ENCODE results near the gene AGPS.
"Not testable (repeated sequence)": the region's sequence is repeated elsewhere in the genome, so short reads cannot be mapped to it uniquely, and the experiment has no call there.

AGPS gene

DNA sequence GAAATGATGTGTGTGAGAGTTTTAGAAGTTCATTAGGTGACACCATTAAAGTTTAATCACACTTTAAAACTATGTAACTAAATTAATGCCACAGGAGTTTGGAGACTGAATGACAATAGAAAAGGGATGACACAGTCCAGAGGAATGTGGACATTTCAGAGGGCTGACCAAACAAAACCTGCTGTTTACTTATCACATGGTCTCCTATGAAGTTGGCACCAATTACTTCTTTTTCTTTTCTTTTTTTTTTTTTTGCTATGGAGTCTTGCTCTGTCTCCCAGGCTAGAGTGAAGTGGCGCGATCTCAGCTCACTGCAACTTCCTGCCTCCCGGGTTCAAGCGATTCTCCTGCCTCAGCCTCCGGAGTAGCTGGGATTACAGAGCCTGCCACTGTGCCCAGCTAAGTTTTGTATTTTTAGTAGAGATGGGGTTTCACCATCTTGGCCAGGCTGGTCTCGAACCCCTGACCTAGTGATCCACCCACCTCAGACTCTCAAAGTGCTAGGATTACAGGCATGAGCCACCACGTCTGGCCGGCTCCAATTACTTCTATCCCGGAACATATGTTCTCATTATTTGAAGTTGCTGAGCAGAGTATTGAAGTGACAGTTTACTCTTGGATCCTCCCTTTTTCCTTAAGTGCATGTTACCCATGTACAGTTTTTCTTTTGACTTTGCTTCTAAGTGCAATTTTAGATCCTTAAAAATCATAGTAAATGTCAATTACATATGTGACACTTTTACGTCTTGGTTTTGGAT lies 4.3 kb downstream of the AGPS start:
- H3K36me3 Mint-ChIP-seq = peaks cover 6% of the 10 kb centered on the region
- no peaks in the 10 kb centered on the region for H3K27me3 Mint-ChIP-seq
- no peak for DNase-seq (ENCODE audit: low spot score in 2 of 2)
- no peak for ATAC-seq (ENCODE audit: low read depth)
- peak overlapping the region; percentile 1 for H3K27ac Mint-ChIP-seq
- no peaks in the 10 kb centered on the region for H3K9me3 Mint-ChIP-seq
- peaks cover 39% of the 10 kb centered on the region for H3K4me1 Mint-ChIP-seq
- no peak overlapping the region for H3K4me3 Mint-ChIP-seq

DNA sequence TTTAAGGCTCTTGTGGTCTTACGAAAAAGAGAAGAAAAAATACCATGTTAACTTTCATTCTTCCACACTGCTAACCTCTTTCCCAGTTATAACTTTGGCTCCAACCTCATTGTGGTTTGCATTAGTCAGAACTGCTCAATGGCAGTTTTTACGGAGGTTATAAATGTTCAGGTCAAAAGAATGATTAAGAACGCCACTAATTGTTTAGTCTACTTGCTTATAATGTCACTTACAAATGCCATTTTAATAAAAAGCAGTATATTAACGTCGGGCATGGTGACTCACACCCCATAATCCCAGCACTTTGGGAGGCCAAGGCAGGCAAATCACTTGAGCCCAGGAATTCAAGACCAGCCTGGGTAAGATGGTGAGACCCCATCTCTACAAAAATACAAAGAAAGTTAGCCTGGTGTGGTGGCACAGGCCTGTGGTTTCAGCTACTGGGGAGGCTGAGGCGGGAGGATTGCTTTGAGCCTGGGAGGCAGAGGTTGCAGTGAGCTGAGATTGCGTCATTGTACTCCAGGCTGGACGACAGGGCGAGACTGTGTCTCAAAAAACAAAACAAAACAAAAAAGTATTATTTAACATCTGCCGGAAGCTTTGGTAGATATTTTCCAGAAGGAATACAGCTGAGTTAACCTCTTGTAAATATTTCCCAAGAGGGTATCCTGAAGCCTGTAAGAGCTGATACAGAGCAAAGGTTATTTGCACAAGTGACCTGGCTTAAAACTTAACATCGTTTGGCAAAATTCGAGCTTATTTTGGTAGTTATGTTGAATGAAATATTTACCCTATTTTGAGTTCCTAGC lies 5.1 kb downstream of the AGPS start:
- Mint-ChIP-seq H3K9me3 (no peaks in the 10 kb centered on the region), H3K27me3 (no peaks in the 10 kb centered on the region), H3K4me3 (no peak overlapping the region), H3K4me1 (peaks cover 35% of the 10 kb centered on the region), H3K27ac (no peak overlapping the region), H3K36me3 (peaks cover 6% of the 10 kb centered on the region)
- DNase-seq (ENCODE audit: low spot score in 2 of 2) = no peak
- no peak for ATAC-seq (ENCODE audit: low read depth)

DNA sequence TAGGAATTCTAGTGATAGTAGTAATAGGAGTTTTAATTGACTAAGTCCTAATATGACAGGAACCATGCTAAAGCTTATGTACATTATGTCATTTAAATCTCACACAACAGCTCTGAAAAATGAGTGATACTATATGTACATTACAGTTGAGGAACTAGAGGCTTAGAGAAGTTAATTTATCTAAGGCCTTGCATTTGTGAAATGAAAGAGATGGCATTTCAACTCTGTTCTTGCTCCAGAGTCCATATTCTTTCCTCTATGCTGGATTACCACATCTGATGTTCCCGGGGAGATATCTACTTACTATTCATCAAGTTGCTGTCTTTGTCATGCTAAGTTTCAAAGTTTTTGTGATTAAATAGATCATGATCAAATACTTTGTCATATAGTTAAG lies 5.7 kb downstream of the AGPS start:
- Mint-ChIP-seq H3K4me1 (peaks cover 33% of the 10 kb centered on the region), H3K9me3 (no peaks in the 10 kb centered on the region), H3K27ac (peak overlapping the region; percentile 2), H3K27me3 (no peaks in the 10 kb centered on the region), H3K36me3 (peaks cover 6% of the 10 kb centered on the region), H3K4me3 (no peak overlapping the region)
- DNase-seq (ENCODE audit: low spot score in 2 of 2) (no peak), ATAC-seq (ENCODE audit: low read depth) (no peak)

DNA sequence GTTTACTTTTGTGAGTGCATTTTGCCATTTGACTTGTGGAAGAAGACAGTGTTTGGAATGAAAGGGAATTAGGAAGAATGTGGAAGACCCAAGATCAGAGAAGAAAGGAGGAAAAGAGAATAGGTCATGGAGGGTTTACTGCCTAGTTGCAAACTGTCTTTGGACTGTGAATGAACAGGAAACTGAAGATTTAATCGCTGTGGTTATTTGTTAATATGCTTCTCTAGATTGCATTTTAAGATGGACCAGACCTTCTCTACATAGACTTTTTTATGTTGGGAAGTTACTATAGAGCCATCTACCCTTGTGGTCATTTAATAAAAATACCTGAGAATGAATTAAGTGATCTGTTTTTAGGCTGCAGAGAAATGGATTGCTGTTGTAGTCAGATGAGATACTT lies 6.2 kb downstream of the AGPS start:
- H3K27ac Mint-ChIP-seq = peak overlapping the region; percentile 2
- no peak overlapping the region for H3K4me3 Mint-ChIP-seq
- ATAC-seq (ENCODE audit: low read depth) (no peak), DNase-seq (ENCODE audit: low spot score in 2 of 2) (no peak)
- H3K4me1 Mint-ChIP-seq = peaks cover 28% of the 10 kb centered on the region
- peaks cover 6% of the 10 kb centered on the region for H3K36me3 Mint-ChIP-seq
- no peaks in the 10 kb centered on the region for H3K27me3 Mint-ChIP-seq
- H3K9me3 Mint-ChIP-seq = no peaks in the 10 kb centered on the region

- Mint-ChIP-seq H3K27me3 (no peaks in the 10 kb centered on the region), H3K4me1 (peaks cover 25% of the 10 kb centered on the region), H3K27ac (no peak overlapping the region), H3K36me3 (peaks cover 6% of the 10 kb centered on the region), H3K4me3 (no peak overlapping the region), H3K9me3 (no peaks in the 10 kb centered on the region)
- ATAC-seq (ENCODE audit: low read depth) = no peak
- DNase-seq (ENCODE audit: low spot score in 2 of 2) = no peak
Observed at GRCh38 chr2:177399376-177399775, 6.8 kb downstream of the AGPS start.

- Mint-ChIP-seq H3K4me1 (peaks cover 20% of the 10 kb centered on the region), H3K4me3 (no peak overlapping the region), H3K27ac (no peak overlapping the region), H3K9me3 (no peaks in the 10 kb centered on the region), H3K27me3 (no peaks in the 10 kb centered on the region), H3K36me3 (peaks cover 6% of the 10 kb centered on the region)
- ATAC-seq (ENCODE audit: low read depth) = no peak
- no peak for DNase-seq (ENCODE audit: low spot score in 2 of 2)
Observed at GRCh38 chr2:177400337-177400923, 7.9 kb downstream of the AGPS start.

DNA sequence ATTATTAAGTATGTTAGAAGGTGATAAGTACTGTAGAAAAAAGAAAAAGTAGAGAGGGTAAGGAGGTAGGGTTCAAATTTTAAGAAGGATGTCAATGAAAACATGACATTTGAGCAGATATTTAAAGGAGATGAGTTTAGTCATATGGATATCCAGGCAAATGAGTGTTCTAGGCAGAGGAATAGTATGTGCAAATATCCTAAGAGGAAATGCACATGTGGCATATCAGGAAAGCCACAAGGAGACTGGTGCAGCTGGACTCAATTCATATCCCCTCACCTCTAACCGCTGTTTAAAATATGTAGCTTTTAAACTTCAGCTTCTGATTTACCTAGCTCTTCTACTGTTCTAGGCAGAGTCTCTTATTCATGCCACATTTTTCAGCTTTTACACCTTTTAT lies 9.5 kb downstream of the AGPS start:
- Mint-ChIP-seq H3K4me1 (peaks cover 26% of the 10 kb centered on the region), H3K9me3 (no peaks in the 10 kb centered on the region), H3K36me3 (peaks cover 5% of the 10 kb centered on the region), H3K4me3 (no peak overlapping the region), H3K27me3 (no peaks in the 10 kb centered on the region), H3K27ac (no peak overlapping the region)
- no peak for DNase-seq (ENCODE audit: low spot score in 2 of 2)
- ATAC-seq (ENCODE audit: low read depth) = no peak

DNA sequence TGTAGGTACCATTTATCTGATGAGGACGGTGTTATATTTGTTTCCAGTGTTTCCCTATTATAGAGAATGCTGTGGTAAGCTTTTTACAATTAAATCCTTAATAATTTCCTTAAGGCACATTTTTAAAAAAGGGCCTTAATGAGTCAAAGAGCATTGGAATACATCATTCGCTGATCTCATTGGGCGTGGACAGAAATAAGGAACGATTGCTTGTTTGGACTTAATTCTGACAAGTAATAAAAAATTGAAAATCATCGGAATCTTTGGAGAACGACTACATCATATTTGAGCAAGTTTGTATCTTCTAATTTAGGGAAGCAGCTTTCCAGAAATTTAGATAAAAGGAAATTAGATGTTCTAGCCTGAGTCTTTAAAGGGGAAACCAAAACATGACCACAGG lies 11.3 kb downstream of the AGPS start:
- Mint-ChIP-seq H3K27me3 (no peaks in the 10 kb centered on the region), H3K4me1 (peaks cover 23% of the 10 kb centered on the region), H3K27ac (no peak overlapping the region), H3K36me3 (peaks cover 6% of the 10 kb centered on the region), H3K4me3 (no peak overlapping the region), H3K9me3 (peaks cover 2% of the 10 kb centered on the region)
- no peak for ATAC-seq (ENCODE audit: low read depth)
- DNase-seq (ENCODE audit: low spot score in 2 of 2) = no peak

GRCh38 chr2:177404243-177404642 lies 11.7 kb downstream of the AGPS start:
- Mint-ChIP-seq H3K36me3 (peaks cover 6% of the 10 kb centered on the region), H3K4me3 (no peak overlapping the region), H3K4me1 (peaks cover 23% of the 10 kb centered on the region), H3K9me3 (peaks cover 2% of the 10 kb centered on the region), H3K27me3 (no peaks in the 10 kb centered on the region), H3K27ac (no peak overlapping the region)
- ATAC-seq (ENCODE audit: low read depth) (no peak), DNase-seq (ENCODE audit: low spot score in 2 of 2) (no peak)

- Mint-ChIP-seq H3K36me3 (peaks cover 10% of the 10 kb centered on the region), H3K9me3 (peaks cover 5% of the 10 kb centered on the region), H3K4me3 (no peak overlapping the region), H3K27ac (no peak overlapping the region), H3K27me3 (no peaks in the 10 kb centered on the region), H3K4me1 (peaks cover 20% of the 10 kb centered on the region)
- ATAC-seq (ENCODE audit: low read depth) = no peak
- no peak for DNase-seq (ENCODE audit: low spot score in 2 of 2)
Observed at GRCh38 chr2:177405029-177405692, 12.6 kb downstream of the AGPS start.

- no peak overlapping the region for H3K4me3 Mint-ChIP-seq
- no peak for DNase-seq (ENCODE audit: low spot score in 2 of 2)
- H3K36me3 Mint-ChIP-seq = peaks cover 10% of the 10 kb centered on the region
- no peak for ATAC-seq (ENCODE audit: low read depth)
- H3K27ac Mint-ChIP-seq = no peak overlapping the region
- no peaks in the 10 kb centered on the region for H3K27me3 Mint-ChIP-seq
- H3K9me3 Mint-ChIP-seq = peaks cover 5% of the 10 kb centered on the region
- H3K4me1 Mint-ChIP-seq = peaks cover 18% of the 10 kb centered on the region
Observed at GRCh38 chr2:177406182-177406581, 13.6 kb downstream of the AGPS start.

GRCh38 chr2:177407031-177407430 lies 14.5 kb downstream of the AGPS start:
- H3K36me3 Mint-ChIP-seq = peaks cover 16% of the 10 kb centered on the region
- peaks cover 26% of the 10 kb centered on the region for H3K4me1 Mint-ChIP-seq
- no peak overlapping the region for H3K4me3 Mint-ChIP-seq
- H3K27ac Mint-ChIP-seq = no peak overlapping the region
- peaks cover 5% of the 10 kb centered on the region for H3K9me3 Mint-ChIP-seq
- no peaks in the 10 kb centered on the region for H3K27me3 Mint-ChIP-seq
- ATAC-seq (ENCODE audit: low read depth) (no peak), DNase-seq (ENCODE audit: low spot score in 2 of 2) (no peak)

- not testable (repeated sequence) for H3K4me3 Mint-ChIP-seq; H3K27me3 Mint-ChIP-seq; H3K27ac Mint-ChIP-seq; H3K9me3 Mint-ChIP-seq; ATAC-seq (ENCODE audit: low read depth); DNase-seq (ENCODE audit: low spot score in 2 of 2)
- Mint-ChIP-seq H3K36me3 (peaks cover 19% of the 10 kb centered on the region), H3K4me1 (peaks cover 39% of the 10 kb centered on the region)
Observed at GRCh38 chr2:177410629-177411028, 18.1 kb downstream of the AGPS start.

- H3K36me3 Mint-ChIP-seq = peaks cover 14% of the 10 kb centered on the region
- H3K27me3 Mint-ChIP-seq = no peaks in the 10 kb centered on the region
- H3K4me3 Mint-ChIP-seq = no peak overlapping the region
- peaks cover 3% of the 10 kb centered on the region for H3K9me3 Mint-ChIP-seq
- peak overlapping the region; percentile 60 for H3K27ac Mint-ChIP-seq
- no peak for ATAC-seq (ENCODE audit: low read depth)
- peaks cover 29% of the 10 kb centered on the region for H3K4me1 Mint-ChIP-seq
- no peak for DNase-seq (ENCODE audit: low spot score in 2 of 2)
Observed at GRCh38 chr2:177413703-177414102, 21.1 kb downstream of the AGPS start.

Data from memory B cell (primary cell).